ENCODE measurements around the gene GPI.

The GPI gene

GRCh38 chr19:34335914-34336313 lies 29.1 kb upstream of the GPI start:
- DNase-seq = no peak
- in situ Hi-C loops (cut with HindIII; ENCODE audit: low pct_ligation_motif_present, low pct_unique_long_range_greater_than_20kb, low sequenced_read_pairs) = no loop called here

GRCh38 chr19:34336781-34337271 lies 28.2 kb upstream of the GPI start:
- DNase-seq = peak; percentile 40
- in situ Hi-C loops (cut with HindIII; ENCODE audit: low pct_ligation_motif_present, low pct_unique_long_range_greater_than_20kb, low sequenced_read_pairs) = no loop called here

- in situ Hi-C loops (cut with HindIII; ENCODE audit: low pct_ligation_motif_present, low pct_unique_long_range_greater_than_20kb, low sequenced_read_pairs) = no loop called here
- DNase-seq = no peak
Measured at GRCh38 chr19:34337739-34338138, 27.3 kb upstream of the GPI start.

GRCh38 chr19:34341935-34342680 lies 22.9 kb upstream of the GPI start:
- DNase-seq = no peak
- in situ Hi-C loops (cut with HindIII; ENCODE audit: low pct_ligation_motif_present, low pct_unique_long_range_greater_than_20kb, low sequenced_read_pairs) = no loop called here

GRCh38 chr19:34343751-34344150 lies 21.2 kb upstream of the GPI start:
- no peak for DNase-seq
- in situ Hi-C loops (cut with HindIII; ENCODE audit: low pct_ligation_motif_present, low pct_unique_long_range_greater_than_20kb, low sequenced_read_pairs) = no loop called here

GRCh38 chr19:34345947-34346351 lies 19.0 kb upstream of the GPI start:
- DNase-seq = peak; percentile 51
- in situ Hi-C loops (cut with HindIII; ENCODE audit: low pct_ligation_motif_present, low pct_unique_long_range_greater_than_20kb, low sequenced_read_pairs) = no loop called here

- in situ Hi-C loops (cut with HindIII; ENCODE audit: low pct_ligation_motif_present, low pct_unique_long_range_greater_than_20kb, low sequenced_read_pairs) = no loop called here
- no peak for DNase-seq
Measured at GRCh38 chr19:34347561-34348165, 17.3 kb upstream of the GPI start.

- DNase-seq = no peak
- in situ Hi-C loops (cut with HindIII; ENCODE audit: low pct_ligation_motif_present, low pct_unique_long_range_greater_than_20kb, low sequenced_read_pairs) = no loop called here
Measured at GRCh38 chr19:34348899-34349487, 16.0 kb upstream of the GPI start.

GRCh38 chr19:34350161-34350561 lies 14.8 kb upstream of the GPI start:
- DNase-seq = no peak
- in situ Hi-C loops (cut with HindIII; ENCODE audit: low pct_ligation_motif_present, low pct_unique_long_range_greater_than_20kb, low sequenced_read_pairs) = no loop called here

- in situ Hi-C loops (cut with HindIII; ENCODE audit: low pct_ligation_motif_present, low pct_unique_long_range_greater_than_20kb, low sequenced_read_pairs) = no loop called here
Measured at GRCh38 chr19:34351382-34351826, 13.6 kb upstream of the GPI start.

GRCh38 chr19:34353546-34353945 lies 11.4 kb upstream of the GPI start:
- in situ Hi-C loops (cut with HindIII; ENCODE audit: low pct_ligation_motif_present, low pct_unique_long_range_greater_than_20kb, low sequenced_read_pairs) = no loop called here
- no peak for DNase-seq

More at GRCh38 chr19:34351382-34351826, 13.6 kb upstream of the GPI start:
- peak; percentile 74 for DNase-seq

GRCh38 chr19:34355201-34355600 lies 9.8 kb upstream of the GPI start:
- DNase-seq = no peak
- in situ Hi-C loops (cut with HindIII; ENCODE audit: low pct_ligation_motif_present, low pct_unique_long_range_greater_than_20kb, low sequenced_read_pairs) = no loop called here

- no peak for DNase-seq
- in situ Hi-C loops (cut with HindIII; ENCODE audit: low pct_ligation_motif_present, low pct_unique_long_range_greater_than_20kb, low sequenced_read_pairs) = no loop called here
Measured at GRCh38 chr19:34356875-34357274, 8.1 kb upstream of the GPI start.

- no peak for DNase-seq
- in situ Hi-C loops (cut with HindIII; ENCODE audit: low pct_ligation_motif_present, low pct_unique_long_range_greater_than_20kb, low sequenced_read_pairs) = no loop called here
Measured at GRCh38 chr19:34357431-34357830, 7.6 kb upstream of the GPI start.

GRCh38 chr19:34359140-34359953 lies 5.6 kb upstream of the GPI start:
- peak; percentile 95 for DNase-seq
- in situ Hi-C loops (cut with HindIII; ENCODE audit: low pct_ligation_motif_present, low pct_unique_long_range_greater_than_20kb, low sequenced_read_pairs) = no loop called here

GRCh38 chr19:34359954-34360315 lies 5.1 kb upstream of the GPI start:
- DNase-seq = no peak
- in situ Hi-C loops (cut with HindIII; ENCODE audit: low pct_ligation_motif_present, low pct_unique_long_range_greater_than_20kb, low sequenced_read_pairs) = no loop called here

- in situ Hi-C loops (cut with HindIII; ENCODE audit: low pct_ligation_motif_present, low pct_unique_long_range_greater_than_20kb, low sequenced_read_pairs) = no loop called here
- DNase-seq = no peak
Measured at GRCh38 chr19:34360354-34360909, 4.6 kb upstream of the GPI start.

- no peak for DNase-seq
- in situ Hi-C loops (cut with HindIII; ENCODE audit: low pct_ligation_motif_present, low pct_unique_long_range_greater_than_20kb, low sequenced_read_pairs) = no loop called here
Measured at GRCh38 chr19:34362679-34363069, 2.3 kb upstream of the GPI start.

- no peak for DNase-seq
Measured at GRCh38 chr19:34363094-34363493, 1.9 kb upstream of the GPI start.

More at GRCh38 chr19:34363094-34363493, 1.9 kb upstream of the GPI start:
- in situ Hi-C loops (cut with HindIII; ENCODE audit: low pct_ligation_motif_present, low pct_unique_long_range_greater_than_20kb, low sequenced_read_pairs) = no loop called here

Data from ACHN (cell line).